Measurements from ENCODE around the gene SEC14L3. TPM values are rescaled to one million over a fixed set of nuclear protein-coding genes. Genes with fewer than 3 reads are reported as not detected.
"Not testable (repeated sequence)": the region's sequence is repeated elsewhere in the genome, so short reads cannot be mapped to it uniquely, and the experiment has no call there.

The SEC14L3 gene
- total RNA-seq, 2 donors from 2014 or later, result not detected

GRCh38 chr22:30488121-30488520, 16.3 kb upstream of the SEC14L3 start:
- intact Hi-C loops (cut with DNase I), result loop anchor here (5.0 to 10.0 kb wide), 3 partner anchors 93 to 223 kb away; partner anchors contain the start of genes OSM (in 1 of the 2) and SEC14L2 (in 1 of the 2)
- DNase-seq, result no peak
- no peak for ATAC-seq

DNA sequence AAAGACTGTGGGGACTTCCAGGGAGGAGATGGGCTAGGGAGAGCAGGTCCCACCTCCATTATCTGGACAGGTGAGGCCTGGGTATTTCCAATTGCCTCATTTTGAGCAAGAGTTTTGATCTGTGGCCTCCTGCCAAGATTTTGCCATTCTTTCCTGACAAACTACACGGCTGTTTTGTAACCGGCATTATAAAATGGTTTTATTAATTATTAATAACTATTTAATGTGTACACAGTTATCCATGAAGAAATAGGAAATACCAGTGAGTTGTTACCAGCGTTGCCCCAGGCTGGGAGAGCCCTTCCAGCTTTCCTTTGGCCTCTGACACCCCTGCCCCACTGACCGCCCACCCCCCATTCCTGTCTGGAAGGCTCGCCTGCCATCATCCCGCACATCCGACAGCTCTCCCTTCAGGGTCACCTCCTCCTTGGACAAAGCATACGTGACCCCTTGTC, 14.9 kb upstream of the SEC14L3 start:
- no peak for DNase-seq
- intact Hi-C loops (cut with DNase I), result loop anchor here (5.0 to 10.0 kb wide), 3 partner anchors 92 to 222 kb away; partner anchors contain the start of genes OSM (in 1 of the 2) and SEC14L2 (in 1 of the 2)
- no peak for ATAC-seq

DNA sequence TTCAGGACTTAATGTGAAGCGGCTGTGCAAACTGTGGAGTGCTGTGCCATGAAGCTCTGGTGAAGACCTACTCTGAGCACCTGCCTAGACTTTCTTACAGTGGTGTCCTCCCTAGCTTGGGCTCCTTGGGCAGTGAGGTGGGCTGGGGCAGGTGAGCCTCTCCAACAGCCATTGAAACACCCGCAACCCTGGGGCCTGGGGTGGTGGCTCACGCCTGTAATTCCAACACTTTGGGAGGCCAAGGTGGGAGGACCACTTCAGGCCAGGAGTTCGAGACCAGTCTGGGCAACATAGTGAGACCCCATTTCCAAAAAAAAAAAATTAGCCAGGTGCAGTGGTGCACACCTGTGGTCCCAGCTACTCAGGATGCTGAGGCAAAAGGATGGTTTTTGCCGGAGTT, 14.3 kb upstream of the SEC14L3 start:
- intact Hi-C loops (cut with DNase I), result loop anchor here (5.0 to 10.0 kb wide), 3 partner anchors 91 to 221 kb away; partner anchors contain the start of genes OSM (in 1 of the 2) and SEC14L2 (in 1 of the 2)
- ATAC-seq (no peak), DNase-seq (no peak)

DNA sequence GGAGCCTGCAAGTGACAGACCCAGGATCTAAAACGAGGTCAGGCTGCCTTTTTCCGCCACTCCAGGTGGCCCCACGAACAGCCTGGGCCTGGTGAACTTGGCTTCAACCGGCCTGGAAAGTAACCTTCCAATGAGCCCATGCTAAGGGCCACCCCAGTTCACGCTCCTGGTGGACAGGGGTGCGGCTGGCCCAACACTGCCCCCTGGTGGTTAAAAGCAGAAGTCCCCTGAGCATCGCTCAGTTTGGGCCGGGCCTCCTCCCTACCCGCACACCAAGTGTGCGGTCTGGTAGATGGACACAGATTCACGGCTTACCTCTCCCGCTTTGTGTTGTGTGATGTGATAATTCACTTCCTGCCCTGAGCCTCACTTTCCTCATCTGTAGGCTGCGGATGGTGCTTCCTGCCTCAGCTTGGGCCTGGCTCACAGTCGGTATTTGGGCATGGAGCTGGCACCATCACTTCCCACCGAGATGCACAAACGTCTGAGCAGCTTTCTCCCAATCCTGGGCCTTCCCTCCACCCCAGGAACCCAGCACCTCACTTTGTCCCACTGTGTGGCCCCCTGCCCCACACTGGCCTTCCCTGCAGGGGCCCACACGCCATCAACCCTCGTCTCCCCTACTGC, 13.7 kb upstream of the SEC14L3 start:
- intact Hi-C loops (cut with DNase I), result loop anchor here (5.0 to 10.0 kb wide), 3 partner anchors 91 to 221 kb away; partner anchors contain the start of genes OSM (in 1 of the 2) and SEC14L2 (in 1 of the 2)
- ATAC-seq (peak; percentile 89 to 94), DNase-seq (peak; percentile 67)

GRCh38 chr22:30483169-30483568, 11.4 kb upstream of the SEC14L3 start:
- DNase-seq (no peak), ATAC-seq (no peak)
- intact Hi-C loops (cut with DNase I), result loop anchor here (10.0 kb wide), 2 partner anchors 88 to 218 kb away; partner anchors contain the start of genes OSM (in 1 of the 2) and SEC14L2 (in 1 of the 2)

DNA sequence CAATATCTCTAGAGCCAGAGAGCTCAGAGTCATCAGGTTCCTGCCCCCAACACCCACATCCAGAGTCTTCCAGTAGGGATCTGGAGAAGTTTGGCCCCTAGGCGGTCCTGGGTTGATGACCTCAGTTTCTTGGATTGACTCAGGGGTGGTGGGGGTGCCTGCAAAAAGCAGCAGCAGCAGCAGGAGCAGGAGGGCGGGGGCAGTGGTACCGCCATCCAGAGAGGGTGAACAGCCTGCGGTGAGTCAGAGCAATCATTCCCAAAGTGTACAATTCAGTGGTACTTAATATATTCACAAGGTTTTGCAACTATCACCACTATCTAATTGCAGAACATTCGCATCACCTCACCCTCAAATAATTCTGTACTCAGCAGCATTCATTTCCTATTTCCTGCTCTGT, 9.9 kb upstream of the SEC14L3 start:
- intact Hi-C loops (cut with DNase I), result loop anchor here (10.0 kb wide), 2 partner anchors 87 to 217 kb away; partner anchors contain the start of genes OSM (in 1 of the 2) and SEC14L2 (in 1 of the 2)
- DNase-seq (no peak), ATAC-seq (peak in 1 of 2 donors; percentile 45)

- DNase-seq (no peak), ATAC-seq (no peak)
- intact Hi-C loops (cut with DNase I), result loop anchor here (10.0 kb wide), 2 partner anchors 85 to 215 kb away; partner anchors contain the start of genes OSM (in 1 of the 2) and SEC14L2 (in 1 of the 2)
Measured at GRCh38 chr22:30479981-30480380, 8.2 kb upstream of the SEC14L3 start.

- intact Hi-C loops (cut with DNase I), result no loop called here
- no peak for DNase-seq
- ATAC-seq, result no peak
Measured at GRCh38 chr22:30474683-30475424, 3.0 kb upstream of the SEC14L3 start.

DNA sequence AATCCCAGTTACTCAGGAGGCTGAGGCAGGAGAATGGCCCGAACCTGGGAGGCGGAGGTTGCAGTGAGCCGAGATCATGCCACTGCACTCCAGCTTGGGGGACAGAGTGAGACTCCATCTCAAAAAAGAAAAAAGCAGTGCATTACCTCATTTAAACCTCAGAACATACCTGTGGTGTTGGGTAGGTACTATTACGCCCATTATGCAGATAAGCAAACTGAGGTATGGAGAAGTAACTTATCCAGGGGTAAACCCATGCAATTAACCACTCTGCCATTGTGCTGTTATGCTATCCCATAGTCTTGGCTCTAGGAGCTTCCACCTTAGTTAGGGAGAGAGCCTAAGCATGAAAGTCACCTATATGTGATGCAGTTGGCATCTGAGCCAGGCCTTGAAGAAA, 2.3 kb upstream of the SEC14L3 start:
- intact Hi-C loops (cut with DNase I), result no loop called here
- no peak for DNase-seq

GRCh38 chr22:30472994-30473720, 1.3 kb upstream of the SEC14L3 start:
- ATAC-seq, result no peak
- intact Hi-C loops (cut with DNase I), result no loop called here
- no peak for DNase-seq

More for the DNA sequence above, 2.3 kb upstream of the SEC14L3 start:
- ATAC-seq, result no peak

- DNase-seq, result no peak
- no peak for ATAC-seq
- intact Hi-C loops (cut with DNase I), result no loop called here
Measured at GRCh38 chr22:30470655-30471054, 1.2 kb downstream of the SEC14L3 start.

DNA sequence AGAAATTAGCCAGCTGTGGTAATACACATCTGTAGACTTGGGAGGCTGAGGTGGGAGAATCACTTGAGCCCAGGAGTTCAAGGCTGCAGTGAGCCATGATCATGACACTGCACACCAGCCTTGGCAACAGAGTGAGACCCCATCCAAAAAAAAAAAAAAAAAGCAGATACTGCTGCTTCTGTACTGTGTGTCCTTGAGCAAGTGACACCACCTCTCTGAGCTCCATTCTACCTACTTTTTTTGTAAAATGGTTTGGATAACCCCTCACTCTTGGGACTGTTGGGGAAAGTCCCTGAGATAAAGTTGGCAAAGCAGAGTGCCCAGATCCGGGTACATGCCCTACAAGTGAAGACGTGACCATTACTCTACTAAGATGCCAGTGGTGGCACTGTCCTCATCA, 2.7 kb downstream of the SEC14L3 start:
- intact Hi-C loops (cut with DNase I), result no loop called here
- ATAC-seq, result no peak
- no peak for DNase-seq

- ATAC-seq; DNase-seq; intact Hi-C loops (cut with DNase I): not testable (repeated sequence)
Measured at GRCh38 chr22:30460555-30460954, 11.3 kb downstream of the SEC14L3 start.

GRCh38 chr22:30460147-30460546, 11.7 kb downstream of the SEC14L3 start:
- intact Hi-C loops (cut with DNase I), result no loop called here
- DNase-seq (no peak), ATAC-seq (no peak)

GRCh38 chr22:30459181-30460052, 12.4 kb downstream of the SEC14L3 start:
- no peak for ATAC-seq
- intact Hi-C loops (cut with DNase I), result no loop called here
- no peak for DNase-seq

DNA sequence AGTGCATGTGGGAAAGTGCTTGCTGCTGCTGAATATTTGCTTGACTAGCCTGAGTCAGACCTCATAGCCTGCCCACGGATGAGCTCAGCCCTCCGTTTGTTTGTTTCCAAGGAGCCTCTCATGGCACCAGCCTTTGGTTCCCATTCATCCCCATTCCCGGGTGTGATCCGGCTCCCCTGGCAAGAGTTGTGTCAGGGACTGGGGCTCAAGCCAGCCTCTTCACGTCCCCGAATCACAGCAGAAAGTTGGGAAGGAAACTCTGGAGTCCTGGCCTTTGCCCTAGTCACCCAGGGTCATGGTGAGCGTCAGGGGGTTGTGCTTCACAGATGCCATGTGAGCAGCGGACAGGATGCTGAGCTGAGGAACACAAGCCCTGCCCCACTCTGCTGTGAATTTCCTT, 13.8 kb downstream of the SEC14L3 start:
- DNase-seq (no peak), ATAC-seq (no peak)
- intact Hi-C loops (cut with DNase I), result no loop called here

DNA sequence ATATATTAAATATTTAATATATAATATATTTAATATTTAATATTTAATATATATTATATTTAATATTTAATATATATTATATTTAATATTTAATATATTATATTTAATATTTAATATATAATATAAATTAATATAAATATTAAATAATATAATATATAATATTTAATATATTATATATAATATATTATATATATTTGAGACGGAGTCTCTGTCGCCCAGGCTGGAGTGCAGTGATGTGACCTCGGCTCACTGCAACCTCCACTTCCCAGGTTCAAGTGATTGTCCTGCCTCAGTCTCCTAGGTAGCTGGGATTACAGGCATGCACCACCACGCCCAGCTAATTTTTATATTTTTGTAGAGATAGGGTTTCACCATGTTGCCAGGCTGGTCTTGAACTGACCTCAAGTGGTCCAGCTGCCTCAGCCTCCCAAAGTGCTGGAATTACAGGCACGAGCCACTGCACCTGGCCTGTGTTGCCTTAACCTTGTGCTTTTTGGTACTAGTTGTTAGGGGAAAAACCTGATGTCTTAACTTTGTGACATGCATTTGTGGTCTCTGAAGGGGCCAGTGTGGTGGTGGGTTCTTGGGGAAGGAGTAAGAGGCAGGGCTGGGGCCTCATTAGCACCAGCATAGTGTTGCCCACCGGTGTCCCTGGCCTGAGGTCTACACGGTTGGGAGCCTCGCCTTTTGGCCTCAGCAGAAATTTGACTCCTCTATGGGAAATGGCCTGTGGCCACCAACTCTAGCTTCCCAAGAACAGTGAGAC, 16.6 kb downstream of the SEC14L3 start:
- DNase-seq, result no peak
- no peak for ATAC-seq
- intact Hi-C loops (cut with DNase I), result no loop called here
